ENCODE results near the gene FBXL3.

Gene FBXL3

DNA sequence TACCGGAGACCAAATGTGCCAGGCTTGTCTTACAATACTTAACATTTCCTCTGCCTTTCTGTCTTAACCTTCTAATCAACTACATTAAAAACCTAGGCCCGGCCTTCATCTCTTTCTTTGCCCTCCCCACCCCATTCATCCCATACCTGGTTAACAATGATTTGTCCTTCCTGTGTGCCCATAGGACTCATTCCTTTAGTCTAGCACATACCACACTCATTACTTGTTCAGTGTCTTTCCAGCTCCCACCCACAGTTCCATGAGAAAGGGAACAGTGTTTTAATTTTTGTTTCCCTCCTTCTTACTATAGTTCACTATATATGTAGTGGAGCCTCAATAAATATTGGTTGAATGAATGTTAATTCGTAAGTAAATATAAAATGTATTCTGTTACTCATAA, 32.7 kb downstream of the FBXL3 start:
- TF ChIP-seq, protein P1, sequence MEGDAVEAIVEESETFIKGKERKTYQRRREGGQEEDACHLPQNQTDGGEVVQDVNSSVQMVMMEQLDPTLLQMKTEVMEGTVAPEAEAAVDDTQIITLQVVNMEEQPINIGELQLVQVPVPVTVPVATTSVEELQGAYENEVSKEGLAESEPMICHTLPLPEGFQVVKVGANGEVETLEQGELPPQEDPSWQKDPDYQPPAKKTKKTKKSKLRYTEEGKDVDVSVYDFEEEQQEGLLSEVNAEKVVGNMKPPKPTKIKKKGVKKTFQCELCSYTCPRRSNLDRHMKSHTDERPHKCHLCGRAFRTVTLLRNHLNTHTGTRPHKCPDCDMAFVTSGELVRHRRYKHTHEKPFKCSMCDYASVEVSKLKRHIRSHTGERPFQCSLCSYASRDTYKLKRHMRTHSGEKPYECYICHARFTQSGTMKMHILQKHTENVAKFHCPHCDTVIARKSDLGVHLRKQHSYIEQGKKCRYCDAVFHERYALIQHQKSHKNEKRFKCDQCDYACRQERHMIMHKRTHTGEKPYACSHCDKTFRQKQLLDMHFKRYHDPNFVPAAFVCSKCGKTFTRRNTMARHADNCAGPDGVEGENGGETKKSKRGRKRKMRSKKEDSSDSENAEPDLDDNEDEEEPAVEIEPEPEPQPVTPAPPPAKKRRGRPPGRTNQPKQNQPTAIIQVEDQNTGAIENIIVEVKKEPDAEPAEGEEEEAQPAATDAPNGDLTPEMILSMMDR (IDR thresholded peaks at IDR 0.05; ENCODE audit: extremely low read depth, missing control alignments) = no peak
- no peak for DNase-seq (ENCODE audit: low spot score)

DNA sequence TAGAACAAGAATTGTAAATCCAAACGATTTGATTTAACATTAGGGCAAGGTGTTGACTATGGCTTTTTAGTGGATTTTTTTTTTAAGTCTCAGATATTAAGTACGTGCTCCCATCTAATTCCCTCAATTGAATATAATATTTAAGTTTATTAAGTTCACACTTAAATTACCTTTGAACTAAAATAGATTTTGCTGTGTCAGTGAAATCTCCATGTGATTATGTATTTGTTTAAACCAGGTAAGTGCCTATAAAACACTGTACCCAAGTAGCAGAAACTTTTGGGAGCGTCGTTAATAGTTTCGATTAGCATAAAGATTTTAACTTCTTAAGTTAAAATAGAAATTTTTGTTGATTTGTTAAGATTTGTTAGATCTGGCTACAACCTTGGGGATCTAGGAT, 33.5 kb downstream of the FBXL3 start:
- TF ChIP-seq, protein P1 (IDR thresholded peaks at IDR 0.05; ENCODE audit: extremely low read depth, missing control alignments) = no peak
- no peak for DNase-seq (ENCODE audit: low spot score)

DNA sequence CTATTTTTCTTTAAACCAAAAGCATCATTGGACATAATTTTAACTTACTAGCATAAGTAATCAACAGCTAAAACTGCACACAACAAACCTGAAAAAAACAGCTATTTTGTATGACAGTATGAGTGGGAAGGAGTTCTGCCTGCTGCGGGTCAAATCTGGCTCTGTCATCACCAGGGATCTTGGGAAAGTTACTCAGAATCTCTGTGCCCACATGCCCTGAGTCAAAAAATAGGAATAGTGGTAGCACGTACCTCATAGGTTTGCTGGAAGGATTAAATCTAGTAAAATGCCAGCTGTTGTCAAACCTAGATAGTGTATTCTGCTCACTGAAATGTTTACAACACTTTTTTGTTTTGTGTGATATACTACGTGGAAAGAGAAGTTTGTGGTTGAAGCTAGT, 33.9 kb downstream of the FBXL3 start:
- no peak for DNase-seq (ENCODE audit: low spot score)
- TF ChIP-seq, protein P1 (IDR thresholded peaks at IDR 0.05; ENCODE audit: extremely low read depth, missing control alignments) = no peak

DNA sequence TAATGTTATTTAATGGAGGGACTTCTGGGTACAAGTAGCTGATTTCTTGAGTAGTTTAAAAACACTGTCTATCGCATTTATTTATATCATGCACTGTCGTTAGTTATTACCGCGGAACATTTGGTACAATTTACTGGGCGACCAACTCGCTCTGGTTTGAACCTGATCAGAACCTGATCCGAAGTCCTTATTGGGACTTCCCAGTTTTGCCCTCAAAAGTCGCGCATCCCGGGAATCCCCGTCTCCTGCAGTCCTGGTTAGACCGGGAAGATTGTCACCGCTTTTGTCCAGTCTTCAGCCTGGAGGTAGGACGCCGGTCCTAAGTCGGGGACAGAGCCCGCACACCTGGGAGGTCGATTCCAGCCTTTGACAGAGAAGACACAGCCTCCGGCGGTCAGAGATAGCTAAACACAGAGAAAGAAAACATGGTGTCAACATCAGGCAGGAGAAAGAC, 34.4 kb downstream of the FBXL3 start:
- no peak for DNase-seq (ENCODE audit: low spot score)
- TF ChIP-seq, protein P1 (IDR thresholded peaks at IDR 0.05; ENCODE audit: extremely low read depth, missing control alignments) = no peak

DNA sequence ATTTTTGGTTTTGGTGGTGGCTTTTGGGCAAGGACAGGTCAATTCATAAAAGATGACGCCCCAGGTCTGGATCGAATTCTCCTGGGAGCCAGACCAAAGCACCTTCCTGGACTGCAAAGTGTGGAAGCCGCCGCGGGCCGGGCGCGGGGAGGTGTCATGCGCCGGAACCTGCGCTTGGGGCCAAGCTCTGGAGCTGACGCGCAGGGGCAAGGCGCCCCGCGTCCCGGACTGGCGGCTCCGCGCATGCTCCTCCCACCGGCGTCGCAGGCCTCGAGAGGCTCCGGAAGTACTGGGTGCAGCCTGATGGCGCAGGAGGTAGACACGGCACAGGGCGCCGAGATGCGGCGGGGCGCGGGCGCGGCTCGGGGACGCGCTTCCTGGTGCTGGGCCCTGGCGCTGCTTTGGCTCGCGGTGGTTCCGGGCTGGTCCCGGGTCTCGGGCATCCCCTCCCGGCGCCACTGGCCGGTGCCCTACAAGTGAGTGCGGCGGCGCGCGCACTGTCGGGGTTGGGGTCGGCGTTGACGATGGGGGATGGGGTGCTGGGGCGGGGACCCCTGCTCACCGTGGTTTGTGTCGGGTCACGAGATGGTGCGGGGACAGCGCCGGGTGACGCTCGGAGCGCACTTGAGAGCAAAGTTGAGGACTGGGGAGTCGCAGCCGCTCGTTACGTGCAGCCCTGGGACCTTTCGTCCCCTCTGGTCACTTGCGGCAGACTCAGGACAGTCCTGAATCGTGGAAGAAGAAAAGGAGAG, 35.0 kb downstream of the FBXL3 start, which contains the start of gene CLN5:
Gene CLN5 (plus strand): TSS at position 286 of the 752 bp plus-strand sequence. CDS start 18 bp downstream, at position 304.
- TF ChIP-seq, protein P1 (IDR thresholded peaks at IDR 0.05; ENCODE audit: extremely low read depth, missing control alignments) = no peak
- peak; percentile 97 for DNase-seq (ENCODE audit: low spot score)

DNA sequence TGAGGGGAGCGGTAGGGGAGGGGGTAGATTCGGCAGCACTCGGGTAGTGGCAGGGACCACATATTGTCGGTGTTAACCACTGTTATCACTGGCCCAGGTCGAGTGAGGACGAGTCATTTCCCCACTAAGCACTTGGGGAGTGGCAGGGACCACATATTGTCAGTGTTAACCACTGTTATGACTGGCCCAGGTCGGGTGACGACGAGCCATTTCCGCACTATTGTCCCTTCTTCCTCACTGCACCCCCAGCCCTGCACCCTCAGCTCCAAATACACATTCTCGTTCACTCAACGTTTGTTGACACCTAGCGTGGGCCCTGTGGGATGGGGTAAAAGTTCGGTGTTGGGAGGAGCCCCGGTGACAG, 35.5 kb downstream of the FBXL3 start:
- TF ChIP-seq, protein P1 (IDR thresholded peaks at IDR 0.05; ENCODE audit: extremely low read depth, missing control alignments) = no peak
- DNase-seq (ENCODE audit: low spot score) = peak; percentile 80

DNA sequence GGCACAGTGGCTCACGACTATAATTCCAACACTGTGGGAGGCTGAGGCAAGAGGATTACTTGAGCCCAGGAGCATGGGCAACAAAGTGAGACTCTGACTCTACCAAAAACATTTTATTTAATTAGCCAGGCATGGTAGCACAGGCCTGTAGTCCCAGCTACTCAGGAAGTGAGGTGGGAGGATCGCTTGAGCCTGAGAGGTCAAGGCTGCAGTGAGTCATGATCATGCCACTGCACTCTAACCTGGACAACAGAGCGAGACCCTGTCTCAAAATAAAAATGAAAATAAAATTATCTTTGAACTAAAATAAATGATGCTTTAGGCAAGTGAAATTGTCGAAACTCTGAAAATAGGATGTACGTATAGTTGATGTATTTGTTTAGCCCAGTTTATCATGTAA, 43.3 kb downstream of the FBXL3 start:
- TF ChIP-seq, protein P1 (IDR thresholded peaks at IDR 0.05; ENCODE audit: extremely low read depth, missing control alignments) = no peak
- DNase-seq (ENCODE audit: low spot score) = no peak
